Adrenal gland (tissue), 5 donors: ENCODE measurements around the gene LIG4.

Experiments used
- POLR2A ChIP-seq, 2 donors: fragments of 450-650 bp; IDR thresholded peaks; one replicate each; pipeline ENCODE4 v1.6.1; 2017; ENCODE audit warnings: antibody characterized with exemption in 2 of 2, mild to moderate bottlenecking in 2 of 2, moderate library complexity in 1 of 2
- TF ChIP-seq, protein P1 (sequence below), 6 experiments: fragments of 450-650 bp in 4 of 6; fragments of 200-600 bp in 2 of 6; sonication (generic) in 1 of 6; IDR thresholded peaks; 1 replicate in 5 of 6; 2 replicates in 1 of 6; pipeline versions ENCODE4 v1.5.1 to v1.8.0; 2016 to 2021; ENCODE audit warnings: antibody characterized with exemption in 6 of 6, mild to moderate bottlenecking in 2 of 6, moderate library complexity in 1 of 6
- donor health status: DM: no; HTN: no; CAD: no.

- TF ChIP-seq, protein P1, sequence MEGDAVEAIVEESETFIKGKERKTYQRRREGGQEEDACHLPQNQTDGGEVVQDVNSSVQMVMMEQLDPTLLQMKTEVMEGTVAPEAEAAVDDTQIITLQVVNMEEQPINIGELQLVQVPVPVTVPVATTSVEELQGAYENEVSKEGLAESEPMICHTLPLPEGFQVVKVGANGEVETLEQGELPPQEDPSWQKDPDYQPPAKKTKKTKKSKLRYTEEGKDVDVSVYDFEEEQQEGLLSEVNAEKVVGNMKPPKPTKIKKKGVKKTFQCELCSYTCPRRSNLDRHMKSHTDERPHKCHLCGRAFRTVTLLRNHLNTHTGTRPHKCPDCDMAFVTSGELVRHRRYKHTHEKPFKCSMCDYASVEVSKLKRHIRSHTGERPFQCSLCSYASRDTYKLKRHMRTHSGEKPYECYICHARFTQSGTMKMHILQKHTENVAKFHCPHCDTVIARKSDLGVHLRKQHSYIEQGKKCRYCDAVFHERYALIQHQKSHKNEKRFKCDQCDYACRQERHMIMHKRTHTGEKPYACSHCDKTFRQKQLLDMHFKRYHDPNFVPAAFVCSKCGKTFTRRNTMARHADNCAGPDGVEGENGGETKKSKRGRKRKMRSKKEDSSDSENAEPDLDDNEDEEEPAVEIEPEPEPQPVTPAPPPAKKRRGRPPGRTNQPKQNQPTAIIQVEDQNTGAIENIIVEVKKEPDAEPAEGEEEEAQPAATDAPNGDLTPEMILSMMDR (IDR thresholded peaks at IDR 0.05) = no peak
- no peak for TF ChIP-seq POLR2A (IDR thresholded peaks at IDR 0.05)
Observed at GRCh38 chr13:108226184-108226583, 10.8 kb upstream of the LIG4 start.
